ENCODE results near the gene BRCA1.
"Not testable (repeated sequence)": the region's sequence is repeated elsewhere in the genome, so short reads cannot be mapped to it uniquely, and the experiment has no call there.

BRCA1 gene

GRCh38 chr17:43133439-43133838 is 8.3 kb upstream of the BRCA1 start:
- DNase-seq: not testable (repeated sequence)

DNA sequence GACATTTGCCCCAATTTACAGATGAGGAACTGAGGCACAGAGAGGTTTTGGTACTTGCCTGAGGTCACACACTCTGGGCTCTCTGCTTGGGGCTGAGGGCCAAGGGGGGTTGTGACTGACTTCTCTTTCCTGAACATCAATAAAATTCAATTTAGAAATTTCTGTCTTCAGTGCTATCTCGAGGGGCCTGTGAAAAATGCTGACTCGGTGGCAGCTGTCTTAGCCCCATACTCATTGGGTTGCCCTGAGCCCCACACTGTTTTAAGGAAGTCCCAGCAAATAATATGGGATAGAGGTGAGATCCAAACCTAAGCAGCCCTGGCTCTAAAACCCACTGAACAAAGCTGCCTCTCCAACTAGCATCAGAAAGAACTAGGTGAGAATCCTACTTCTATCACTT is 7.0 kb upstream of the BRCA1 start:
- DNase-seq: no peak

GRCh38 chr17:43129671-43130010 is 4.5 kb upstream of the BRCA1 start:
- no peak for DNase-seq

GRCh38 chr17:43127333-43127876 is 2.2 kb upstream of the BRCA1 start:
- DNase-seq: not testable (repeated sequence)

DNA sequence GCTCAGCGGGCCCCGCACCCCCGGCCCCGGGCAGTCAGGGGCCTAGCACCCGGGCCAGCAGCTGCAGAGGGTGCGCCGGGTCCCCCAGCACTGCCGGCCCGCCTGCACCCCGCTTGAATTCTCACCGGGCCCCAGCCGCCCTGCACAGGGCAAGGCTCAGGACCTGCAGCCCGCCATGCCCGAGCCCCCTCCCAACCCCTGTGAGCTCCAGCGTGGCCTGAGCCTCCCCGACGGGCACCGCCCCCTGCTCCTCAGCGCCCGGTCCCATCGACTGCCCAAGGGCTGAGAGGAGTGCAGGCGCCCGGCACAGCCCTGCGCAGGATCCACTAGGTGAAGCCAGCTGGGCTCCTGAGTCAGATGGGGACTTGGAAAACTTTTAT is 1.7 kb upstream of the BRCA1 start:
- DNase-seq: no peak

DNA sequence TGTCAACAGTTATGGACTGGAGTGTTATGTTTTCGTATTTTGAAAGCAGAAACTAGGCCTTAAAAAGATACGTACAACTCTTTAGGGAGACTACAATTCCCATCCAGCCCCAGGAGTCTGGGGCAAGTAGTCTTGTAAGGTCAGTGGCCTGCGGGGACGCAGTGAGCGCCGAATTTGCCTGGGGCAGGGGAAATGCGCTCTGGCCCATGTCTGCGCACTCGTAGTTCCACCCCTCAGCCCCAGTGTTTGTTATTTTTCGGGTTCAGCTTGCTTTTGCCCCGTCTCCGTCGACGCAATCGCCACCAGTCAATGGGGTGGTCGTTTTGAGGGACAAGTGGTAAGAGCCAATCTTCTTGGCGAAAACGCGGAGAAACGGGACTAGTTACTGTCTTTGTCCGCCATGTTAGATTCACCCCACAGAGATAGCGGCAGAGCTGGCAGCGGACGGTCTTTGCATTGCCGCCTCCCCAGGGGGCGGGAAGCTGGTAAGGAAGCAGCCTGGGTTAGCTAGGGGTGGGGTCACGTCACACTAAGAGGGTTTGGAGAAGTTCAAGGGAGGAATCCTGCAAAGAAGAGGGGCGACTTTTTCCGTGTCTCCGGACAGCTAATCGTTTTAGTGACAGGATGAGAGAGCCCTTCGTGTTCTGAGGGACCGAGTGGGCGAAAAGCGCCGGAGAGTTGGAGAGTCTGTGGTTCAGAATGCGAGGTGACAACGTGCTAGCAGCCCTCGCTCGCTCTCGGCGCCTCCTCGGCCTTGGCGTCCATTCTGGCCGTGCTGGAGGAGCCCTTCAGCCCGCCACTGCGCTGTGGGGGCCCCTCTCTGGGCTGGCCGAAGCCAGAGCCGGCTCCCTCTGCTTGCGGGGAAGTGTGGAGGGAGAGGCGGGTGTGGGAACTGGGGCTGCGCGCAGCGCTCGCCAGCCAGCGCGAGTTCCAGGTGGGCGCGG is 1.1 kb upstream of the BRCA1 start:
- peak in 1 of 2 experiments; percentile 42 for DNase-seq

- no peak for DNase-seq
Measured at GRCh38 chr17:43118679-43119615, 6.2 kb downstream of the BRCA1 start.

GRCh38 chr17:43114151-43114552 is 11.0 kb downstream of the BRCA1 start:
- DNase-seq: no peak

- DNase-seq: no peak
Measured at GRCh38 chr17:43106552-43106951, 18.6 kb downstream of the BRCA1 start.

- no peak for DNase-seq
Measured at GRCh38 chr17:43105146-43105545, 20.0 kb downstream of the BRCA1 start.

DNA sequence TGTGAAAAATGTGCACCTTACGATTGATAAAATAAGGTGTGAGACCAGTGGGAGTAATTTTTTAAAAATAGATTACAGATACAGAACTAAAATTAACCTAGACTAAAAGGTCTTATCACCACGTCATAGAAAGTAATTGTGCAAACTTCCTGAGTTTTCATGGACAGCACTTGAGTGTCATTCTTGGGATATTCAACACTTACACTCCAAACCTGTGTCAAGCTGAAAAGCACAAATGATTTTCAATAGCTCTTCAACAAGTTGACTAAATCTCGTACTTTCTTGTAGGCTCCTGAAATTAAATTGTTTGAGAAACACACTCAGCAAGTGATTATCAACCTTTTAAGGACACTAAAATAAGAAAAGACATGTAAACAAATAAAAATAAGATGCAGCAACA is 20.5 kb downstream of the BRCA1 start:
- DNase-seq: no peak

DNA sequence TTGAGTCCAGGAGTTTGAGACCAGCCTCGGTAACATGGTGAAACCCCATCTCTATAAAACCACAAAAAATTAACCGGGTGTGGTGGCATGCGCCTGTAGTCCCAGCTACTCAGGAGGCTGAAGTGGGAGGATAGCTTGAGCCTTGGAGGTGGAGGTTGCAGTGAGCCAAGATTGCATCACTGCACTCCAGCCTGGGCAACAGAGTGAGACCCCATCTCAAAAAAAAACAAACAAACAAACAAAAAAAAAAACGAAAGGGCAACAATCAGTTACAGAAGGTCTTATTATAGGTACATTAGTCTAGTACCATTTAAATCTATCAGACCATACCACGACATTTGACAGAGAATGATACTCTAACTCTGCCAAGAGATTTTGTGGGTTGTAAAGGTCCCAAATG is 29.8 kb downstream of the BRCA1 start:
- not testable (repeated sequence) for DNase-seq

DNA sequence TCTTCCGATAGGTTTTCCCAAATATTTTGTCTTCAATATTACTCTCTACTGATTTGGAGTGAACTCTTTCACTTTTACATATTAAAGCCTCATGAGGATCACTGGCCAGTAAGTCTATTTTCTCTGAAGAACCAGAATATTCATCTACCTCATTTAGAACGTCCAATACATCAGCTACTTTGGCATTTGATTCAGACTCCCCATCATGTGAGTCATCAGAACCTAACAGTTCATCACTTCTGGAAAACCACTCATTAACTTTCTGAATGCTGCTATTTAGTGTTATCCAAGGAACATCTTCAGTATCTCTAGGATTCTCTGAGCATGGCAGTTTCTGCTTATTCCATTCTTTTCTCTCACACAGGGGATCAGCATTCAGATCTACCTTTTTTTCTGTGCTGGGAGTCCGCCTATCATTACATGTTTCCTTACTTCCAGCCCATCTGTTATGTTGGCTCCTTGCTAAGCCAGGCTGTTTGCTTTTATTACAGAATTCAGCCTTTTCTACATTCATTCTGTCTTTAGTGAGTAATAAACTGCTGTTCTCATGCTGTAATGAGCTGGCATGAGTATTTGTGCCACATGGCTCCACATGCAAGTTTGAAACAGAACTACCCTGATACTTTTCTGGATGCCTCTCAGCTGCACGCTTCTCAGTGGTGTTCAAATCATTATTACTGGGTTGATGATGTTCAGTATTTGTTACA is 30.9 kb downstream of the BRCA1 start:
- DNase-seq: no peak

DNA sequence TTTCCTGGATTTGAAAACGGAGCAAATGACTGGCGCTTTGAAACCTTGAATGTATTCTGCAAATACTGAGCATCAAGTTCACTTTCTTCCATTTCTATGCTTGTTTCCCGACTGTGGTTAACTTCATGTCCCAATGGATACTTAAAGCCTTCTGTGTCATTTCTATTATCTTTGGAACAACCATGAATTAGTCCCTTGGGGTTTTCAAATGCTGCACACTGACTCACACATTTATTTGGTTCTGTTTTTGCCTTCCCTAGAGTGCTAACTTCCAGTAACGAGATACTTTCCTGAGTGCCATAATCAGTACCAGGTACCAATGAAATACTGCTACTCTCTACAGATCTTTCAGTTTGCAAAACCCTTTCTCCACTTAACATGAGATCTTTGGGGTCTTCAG is 32.3 kb downstream of the BRCA1 start:
- DNase-seq: no peak

DNA sequence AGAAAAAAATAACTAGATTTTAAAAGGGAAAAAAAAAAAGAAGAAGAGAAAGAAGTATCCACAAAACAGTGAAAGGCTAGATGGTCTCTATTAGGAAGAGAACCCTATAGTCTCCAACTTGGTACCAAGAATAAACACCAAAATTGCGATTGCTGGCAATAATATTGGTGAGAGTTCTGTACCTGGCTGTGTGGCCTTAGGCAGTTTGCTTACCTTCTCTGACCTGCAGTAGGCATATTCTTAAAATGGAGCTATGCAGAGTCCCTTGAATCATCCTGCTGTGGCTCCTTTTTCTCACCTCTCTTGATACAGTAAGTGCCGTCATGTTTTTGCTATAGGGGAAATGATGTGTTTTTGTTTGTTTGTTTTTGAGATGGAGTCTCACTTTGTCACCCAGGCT is 35.1 kb downstream of the BRCA1 start:
- DNase-seq: no peak

- no peak for DNase-seq
Measured at GRCh38 chr17:43085474-43085873, 39.7 kb downstream of the BRCA1 start.

DNA sequence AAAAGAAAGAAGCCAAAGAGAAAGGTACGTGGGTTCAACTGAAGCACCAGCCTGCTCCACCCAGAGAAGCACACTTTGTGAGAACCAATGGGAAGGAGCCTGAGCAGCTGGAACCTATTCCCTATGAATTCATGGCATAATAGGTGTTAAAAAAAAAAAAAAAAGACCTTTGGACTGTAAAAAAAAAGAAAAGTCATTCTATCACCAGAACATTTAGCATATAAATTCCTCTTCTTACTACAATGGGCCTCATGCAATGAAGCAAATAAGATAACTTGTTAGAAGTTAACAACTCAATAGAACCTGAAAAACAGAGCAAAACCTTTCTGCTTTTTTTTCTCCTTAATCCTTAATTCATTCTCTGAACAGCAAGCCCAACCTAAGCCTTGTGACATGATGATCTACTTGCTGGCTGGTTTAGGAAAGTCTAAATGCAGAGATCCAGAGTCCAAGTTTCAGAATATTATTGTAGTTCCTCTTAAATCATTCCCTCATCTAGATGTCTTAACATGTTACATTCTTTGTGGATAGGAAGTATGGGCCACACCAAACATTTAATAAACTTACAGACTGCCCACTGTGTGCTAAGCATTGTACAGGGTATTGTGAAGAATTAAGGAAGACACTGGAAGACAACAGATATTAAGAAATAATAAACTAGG is 45.4 kb downstream of the BRCA1 start:
- no peak for DNase-seq

DNA sequence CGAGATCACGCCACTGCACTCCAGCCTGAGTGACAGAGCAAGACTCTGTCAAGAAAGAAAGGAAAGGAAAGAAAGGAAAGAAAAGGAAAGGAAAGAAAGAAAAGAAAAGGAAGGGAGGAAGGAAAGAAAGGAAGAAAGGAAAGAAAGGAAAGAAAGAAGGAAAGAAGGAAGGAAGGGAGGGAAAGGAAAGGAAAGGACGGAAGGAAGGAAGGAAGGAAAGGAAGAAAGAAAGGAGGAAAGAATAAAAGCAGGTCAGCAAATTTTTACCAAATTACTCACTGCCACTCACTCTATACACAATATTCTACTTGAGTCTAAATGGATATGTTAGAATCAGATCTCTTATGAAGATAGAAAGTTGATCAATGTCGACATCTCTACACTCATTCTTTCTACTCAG is 50.3 kb downstream of the BRCA1 start:
- no peak for DNase-seq

- DNase-seq: no peak
Measured at GRCh38 chr17:43070872-43071271, 54.3 kb downstream of the BRCA1 start.

GRCh38 chr17:43070257-43070656 is 54.9 kb downstream of the BRCA1 start:
- DNase-seq: no peak

- no peak for DNase-seq
Measured at GRCh38 chr17:43069368-43069898, 55.7 kb downstream of the BRCA1 start.
